Stimulated activated CD4-positive, alpha-beta T cell treated with anti-CD3 and anti-CD28 coated beads, Interleukin-12 subunit alpha, Interleukin-12 subunit beta, amount 100 ng/mL, for 24 hours (primary cell): ENCODE data around the gene ATXN1.
"Not testable (repeated sequence)": the region's sequence is repeated elsewhere in the genome, so short reads cannot be mapped to it uniquely, and the experiment has no call there.

Experiments used
- DNase-seq, 2 experiments: peaks; one replicate each; pipeline ENCODE4 v3.0.0-alpha.2; 2020; ENCODE audit warnings: low read depth in 2 of 2

ATXN1 gene

GRCh38 chr6:16572317-16572716 lies 188.9 kb downstream of the ATXN1 start:
- no peak for DNase-seq

GRCh38 chr6:16570946-16571345 lies 190.3 kb downstream of the ATXN1 start:
- no peak for DNase-seq

- no peak for DNase-seq
Measured at GRCh38 chr6:16570221-16570553, 191.1 kb downstream of the ATXN1 start.

- no peak for DNase-seq
Measured at GRCh38 chr6:16568128-16568527, 193.1 kb downstream of the ATXN1 start.

- DNase-seq: no peak
Measured at GRCh38 chr6:16567071-16567470, 194.2 kb downstream of the ATXN1 start.

- no peak for DNase-seq
Measured at GRCh38 chr6:16564436-16564835, 196.8 kb downstream of the ATXN1 start.

- no peak for DNase-seq
Measured at GRCh38 chr6:16563628-16564240, 197.5 kb downstream of the ATXN1 start.

GRCh38 chr6:16562498-16562897 lies 198.8 kb downstream of the ATXN1 start:
- DNase-seq: no peak

- DNase-seq: no peak
Measured at GRCh38 chr6:16559071-16559470, 202.2 kb downstream of the ATXN1 start.

GRCh38 chr6:16555550-16555949 lies 205.7 kb downstream of the ATXN1 start:
- DNase-seq: no peak

- DNase-seq: no peak
Measured at GRCh38 chr6:16553531-16553930, 207.7 kb downstream of the ATXN1 start.

- no peak for DNase-seq
Measured at GRCh38 chr6:16551466-16551865, 209.8 kb downstream of the ATXN1 start.

GRCh38 chr6:16548121-16548520 lies 213.1 kb downstream of the ATXN1 start:
- DNase-seq: no peak

GRCh38 chr6:16547587-16547986 lies 213.7 kb downstream of the ATXN1 start:
- DNase-seq: no peak

- DNase-seq: no peak
Measured at GRCh38 chr6:16546861-16547260, 214.4 kb downstream of the ATXN1 start.

GRCh38 chr6:16545382-16545781 lies 215.9 kb downstream of the ATXN1 start:
- no peak for DNase-seq

- DNase-seq: no peak
Measured at GRCh38 chr6:16544521-16544920, 216.7 kb downstream of the ATXN1 start.

GRCh38 chr6:16544006-16544405 lies 217.3 kb downstream of the ATXN1 start:
- no peak for DNase-seq

GRCh38 chr6:16543521-16543920 lies 217.7 kb downstream of the ATXN1 start:
- no peak for DNase-seq

GRCh38 chr6:16542070-16542469 lies 219.2 kb downstream of the ATXN1 start:
- DNase-seq: no peak

GRCh38 chr6:16540804-16541752 lies 220.2 kb downstream of the ATXN1 start:
- DNase-seq: no peak

GRCh38 chr6:16540383-16540782 lies 220.9 kb downstream of the ATXN1 start:
- DNase-seq: not testable (repeated sequence)
